Naive B cell (primary cell): Measurements from ENCODE around the gene PTGR1. TPM values are rescaled to one million over a fixed set of nuclear protein-coding genes. Genes with fewer than 3 reads are reported as not detected.

Experiments used
- ATAC-seq, 2 donors: fragments of 150-1000 bp; cut with Tn5 transposase; 2 replicates each; pipeline ENCODE4 v1.10.0; 2021; ENCODE audit warnings: low read depth in 2 of 2, mild to moderate bottlenecking in 2 of 2, moderate library complexity in 2 of 2
- DNase-seq: peaks from one replicate; pipeline ENCODE4 v3.0.0; 2022
- H3K27ac Mint-ChIP-seq, 6 donors: one replicate each; pipeline ENCODE4 v1.8.0; 2020 to 2022; ENCODE audit warnings: mild to moderate bottlenecking in 6 of 6, mixed read lengths in 6 of 6, moderate library complexity in 5 of 6, inconsistent platforms in 2 of 6
- H3K27me3 Mint-ChIP-seq, 3 donors: one replicate each; pipeline ENCODE4 v1.8.0; 2021 to 2022; ENCODE audit warnings: mixed read lengths in 3 of 3, mild to moderate bottlenecking in 1 of 3
- H3K36me3 Mint-ChIP-seq, 2 donors: one replicate each; pipeline ENCODE4 v1.8.0; 2020 to 2022; ENCODE audit warnings: mixed read lengths in 2 of 2, inconsistent platforms in 1 of 2, mild to moderate bottlenecking in 1 of 2
- H3K4me1 Mint-ChIP-seq, 3 donors: one replicate each; pipeline ENCODE4 v1.8.0; 2020 to 2022; ENCODE audit warnings: mixed read lengths in 3 of 3, inconsistent platforms in 1 of 3, mild to moderate bottlenecking in 1 of 3, moderate library complexity in 1 of 3
- H3K4me3 Mint-ChIP-seq, 8 donors: one replicate each; pipeline ENCODE4 v1.8.0; 2020 to 2022; ENCODE audit warnings: mild to moderate bottlenecking in 8 of 8, mixed read lengths in 8 of 8, moderate library complexity in 8 of 8, inconsistent platforms in 2 of 8
- H3K9me3 Mint-ChIP-seq, 7 donors: one replicate each; pipeline ENCODE4 v1.8.0; 2020 to 2022; ENCODE audit warnings: mixed read lengths in 7 of 7, mild to moderate bottlenecking in 5 of 7, inconsistent platforms in 2 of 7, moderate library complexity in 1 of 7
- polyA plus RNA-seq, 6 donors: library from polyadenylated mRNA; unstranded; fragments of 300-500 nt; fragmentation: Illumina TruSeq; gene quantifications; one replicate each; pipeline ENCODE4 v1.2.3, GENCODE V29; 2021; ENCODE audit warnings: low read depth in 6 of 6

The PTGR1 gene
- under 1 TPM in 1 of 6 donors, not detected in 5; 0.32 TPM for polyA plus RNA-seq

DNA sequence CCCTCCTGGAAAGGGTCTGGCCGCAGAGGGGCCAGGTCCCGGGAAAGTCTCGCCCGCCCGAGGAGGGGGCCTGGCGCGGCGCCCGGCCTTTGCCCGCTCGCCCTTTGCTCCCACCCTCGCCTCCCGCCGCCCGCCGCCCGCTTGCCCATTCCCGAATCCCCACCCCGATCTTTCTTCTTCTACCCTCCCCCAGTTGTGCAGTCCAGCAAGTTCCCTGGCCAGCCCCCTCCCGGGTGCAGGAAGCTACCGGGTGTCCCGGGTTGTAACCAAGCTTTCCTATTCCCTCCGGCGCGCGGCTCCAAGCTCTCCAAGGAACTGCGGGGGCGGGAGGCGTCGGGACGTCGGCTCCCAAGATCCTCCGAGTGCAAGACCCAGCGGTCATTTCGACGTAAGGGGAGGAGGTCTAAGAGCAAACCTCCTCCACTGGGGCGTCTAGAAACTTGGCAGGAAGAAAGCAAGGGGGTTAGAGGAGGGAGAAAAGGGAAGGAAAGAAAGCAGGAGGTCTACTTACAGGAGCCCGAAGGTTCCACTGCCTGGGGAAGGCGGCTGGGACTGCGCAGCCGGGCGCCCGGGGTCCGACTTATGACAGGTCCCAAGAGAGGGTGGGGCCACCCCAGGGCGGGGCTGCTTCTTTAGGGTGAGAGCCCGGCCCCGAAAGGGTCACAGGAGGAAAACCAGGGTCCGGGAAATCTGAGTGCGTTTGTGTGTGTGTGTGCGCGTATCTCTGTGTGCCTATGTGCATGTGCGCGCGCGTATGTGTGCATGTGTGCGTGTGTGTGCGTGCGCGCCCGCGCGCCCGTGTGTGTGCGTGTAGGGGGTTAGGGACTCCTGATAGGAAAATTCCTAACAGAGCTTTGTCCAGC is at the start of gene PTGR1:
Gene PTGR1, minus strand, starts transcription at position 556 of the 863 bp plus-strand sequence. CDS start 2,225 bp downstream, outside the sequence.
- Mint-ChIP-seq H3K27me3 (peaks cover 35 to 52% (median 50%) of the 10 kb centered on the region in 3 donors), H3K4me3 (peak within 1 kb of the TSS; percentile 84 to 94 (median 90)), H3K4me1 (peaks cover 18 to 25% (median 20%) of the 10 kb centered on the region in 3 donors), H3K27ac (peak within 1 kb of the TSS in 4 of 6 donors; percentile 6 to 82 (median 72)), H3K36me3 (no peaks in the 10 kb centered on the region), H3K9me3 (no peaks in the 10 kb centered on the region)
- DNase-seq (peak; percentile 12), ATAC-seq (peak in 1 of 2 donors; percentile 22)

DNA sequence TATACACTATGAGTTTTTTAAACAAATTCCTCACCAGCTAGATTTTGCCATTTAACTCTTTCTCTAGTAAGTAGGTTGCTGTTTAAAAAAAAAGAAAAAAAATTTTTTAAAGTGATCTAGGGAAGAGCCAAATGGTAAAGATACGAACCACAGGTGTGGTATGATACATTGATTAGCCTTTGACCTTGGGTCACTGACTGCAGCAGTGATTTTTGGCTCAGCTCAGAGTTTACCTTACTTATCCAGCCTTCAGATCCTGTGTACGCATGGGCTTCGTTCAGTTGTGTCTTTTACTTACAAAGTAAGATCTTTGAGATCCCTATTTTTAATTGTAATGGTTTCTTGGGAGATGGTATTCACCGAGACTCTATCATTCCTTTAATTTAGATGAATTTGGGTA is 49.6 kb upstream of the PTGR1 start:
- Mint-ChIP-seq H3K36me3 (peaks cover 22% of the 10 kb centered on the region in 2 donors), H3K27me3 (no peaks in the 10 kb centered on the region), H3K4me1 (no peaks in the 10 kb centered on the region), H3K4me3 (no peak overlapping the region), H3K27ac (no peak overlapping the region), H3K9me3 (no peaks in the 10 kb centered on the region)
- no peak for ATAC-seq
- DNase-seq, result no peak

DNA sequence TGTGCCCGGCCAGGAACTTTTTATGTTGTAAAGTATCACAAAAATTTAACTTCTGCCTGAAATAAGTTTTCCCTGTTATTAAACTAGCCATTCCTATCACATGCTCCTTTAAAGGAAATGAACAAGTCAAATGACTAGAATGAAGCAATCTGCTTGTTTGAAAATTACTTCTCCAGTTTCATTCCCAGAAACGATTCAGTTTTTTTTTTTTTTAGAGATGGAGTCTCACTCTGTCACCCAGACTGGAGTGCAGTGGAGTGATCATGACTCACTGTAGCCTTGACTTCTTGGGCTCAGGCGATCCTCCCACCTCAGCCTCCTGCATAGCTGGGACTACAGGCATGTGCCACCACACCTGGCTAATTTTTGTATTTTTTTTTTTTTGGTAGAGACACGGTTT is 48.6 kb upstream of the PTGR1 start:
- Mint-ChIP-seq H3K4me1 (peaks cover 0 to 3% (median 0%) of the 10 kb centered on the region in 3 donors), H3K9me3 (no peaks in the 10 kb centered on the region), H3K27ac (no peak overlapping the region), H3K36me3 (peaks cover 15 to 20% of the 10 kb centered on the region in 2 donors), H3K4me3 (no peak overlapping the region), H3K27me3 (no peaks in the 10 kb centered on the region)
- ATAC-seq (no peak), DNase-seq (no peak)

DNA sequence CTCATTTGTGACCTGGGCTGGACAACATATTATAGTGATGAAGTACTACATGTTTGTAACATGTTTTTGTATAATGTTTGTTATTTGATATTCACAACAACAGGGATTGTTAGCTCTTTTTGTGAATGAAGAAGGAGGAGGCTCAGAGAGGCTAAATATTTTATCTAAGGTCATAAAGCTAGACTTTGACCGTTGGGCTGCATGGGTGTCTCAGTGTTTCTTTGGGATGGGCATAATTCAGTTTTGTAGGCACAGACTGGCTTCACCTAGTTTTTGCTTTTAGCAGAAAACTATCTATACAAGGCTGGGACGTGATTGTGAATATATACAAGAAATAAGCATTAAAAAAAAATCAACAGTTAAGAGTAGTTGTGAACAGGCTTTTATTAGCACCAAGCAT is 47.0 kb upstream of the PTGR1 start:
- H3K36me3 Mint-ChIP-seq, result peaks cover 12 to 15% of the 10 kb centered on the region in 2 donors
- H3K4me3 Mint-ChIP-seq, result no peak overlapping the region
- H3K27ac Mint-ChIP-seq, result no peak overlapping the region
- H3K27me3 Mint-ChIP-seq, result no peaks in the 10 kb centered on the region
- H3K9me3 Mint-ChIP-seq, result no peaks in the 10 kb centered on the region
- no peak for DNase-seq
- no peak for ATAC-seq
- peaks cover 0 to 3% (median 0%) of the 10 kb centered on the region in 3 donors for H3K4me1 Mint-ChIP-seq

DNA sequence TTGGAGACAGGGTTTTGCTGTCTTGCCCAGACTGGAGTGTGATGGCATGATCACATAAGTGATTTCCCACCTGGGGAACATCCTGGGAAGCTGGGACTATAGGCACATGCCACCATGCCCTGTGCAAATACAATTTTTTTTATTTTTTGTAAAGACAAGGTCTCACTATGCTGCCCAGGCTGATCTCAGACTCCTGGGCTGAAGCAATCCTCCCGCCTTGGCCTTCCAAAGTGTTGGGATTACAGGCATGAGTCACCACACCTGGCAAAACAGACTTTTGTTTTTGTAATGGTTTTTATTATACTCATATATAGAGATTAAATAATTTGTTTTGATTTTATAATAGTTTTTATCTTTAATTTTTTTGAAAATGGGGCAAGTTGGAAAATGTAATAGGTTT is 46.4 kb upstream of the PTGR1 start:
- DNase-seq, result no peak
- H3K9me3 Mint-ChIP-seq, result no peaks in the 10 kb centered on the region

DNA sequence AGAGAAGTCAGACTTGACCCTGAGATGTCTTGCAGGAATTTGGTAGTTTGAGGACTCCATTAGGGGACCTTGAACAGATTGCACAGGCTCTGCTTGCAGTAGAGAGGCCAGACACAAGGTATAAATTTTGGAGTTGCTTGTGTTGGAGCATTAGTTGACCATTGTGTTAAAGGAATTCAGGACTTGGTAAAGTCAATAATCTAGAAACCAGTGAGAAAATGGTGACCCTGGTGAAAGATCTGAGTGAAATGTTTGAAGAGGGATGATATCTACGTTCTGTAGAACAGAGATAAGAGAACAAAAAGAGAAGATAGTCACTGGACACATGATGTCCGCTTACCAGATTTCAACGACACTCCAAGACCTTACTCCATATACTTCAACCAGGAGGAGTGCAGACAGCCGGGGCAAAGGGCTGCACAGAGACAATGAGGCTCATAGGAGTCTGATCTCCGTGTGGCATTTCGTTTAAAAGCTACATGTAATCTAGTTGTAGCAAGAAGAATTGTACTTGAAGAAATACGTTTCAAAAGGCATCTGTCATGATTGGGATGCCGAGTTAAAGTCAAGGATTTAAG is 44.8 kb upstream of the PTGR1 start:
- Mint-ChIP-seq H3K9me3 (no peaks in the 10 kb centered on the region), H3K4me3 (no peak overlapping the region), H3K36me3 (peaks cover 3 to 8% of the 10 kb centered on the region in 2 donors), H3K4me1 (peaks cover 0 to 3% (median 0%) of the 10 kb centered on the region in 3 donors), H3K27ac (no peak overlapping the region), H3K27me3 (no peaks in the 10 kb centered on the region)
- DNase-seq (no peak), ATAC-seq (no peak)

More for the DNA sequence above, 46.4 kb upstream of the PTGR1 start:
- H3K27me3 Mint-ChIP-seq, result no peaks in the 10 kb centered on the region
- peaks cover 12 to 15% of the 10 kb centered on the region in 2 donors for H3K36me3 Mint-ChIP-seq
- no peak for ATAC-seq
- no peak overlapping the region for H3K4me3 Mint-ChIP-seq
- H3K4me1 Mint-ChIP-seq, result peaks cover 0 to 3% (median 0%) of the 10 kb centered on the region in 3 donors
- no peak overlapping the region for H3K27ac Mint-ChIP-seq

DNA sequence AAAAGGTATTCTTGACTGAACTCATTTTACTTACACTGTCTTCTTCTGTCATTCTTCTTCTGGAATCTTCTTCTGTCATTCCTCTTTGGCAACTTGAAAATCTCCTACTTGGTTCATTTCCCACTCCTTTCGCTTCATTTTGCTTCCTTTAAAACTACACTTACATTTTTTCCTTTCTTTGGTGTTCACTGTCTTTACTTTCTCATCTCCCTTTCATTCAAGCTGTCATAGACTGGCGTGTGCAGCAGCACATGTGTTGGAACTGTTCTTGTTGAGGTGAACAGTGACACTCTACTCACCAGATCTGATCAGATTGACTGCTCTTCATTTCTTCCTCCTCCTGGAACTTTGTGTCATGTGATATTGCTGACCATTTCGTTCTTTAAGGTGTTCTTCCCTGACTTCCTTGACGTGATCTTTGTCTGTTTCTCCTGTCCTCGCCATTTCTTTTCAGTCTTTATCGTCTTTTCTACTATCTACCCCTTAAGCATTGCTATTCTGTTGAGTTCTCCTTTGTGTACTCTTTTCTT is 38.0 kb upstream of the PTGR1 start:
- Mint-ChIP-seq H3K27me3 (no peaks in the 10 kb centered on the region), H3K27ac (no peak overlapping the region), H3K9me3 (no peaks in the 10 kb centered on the region), H3K36me3 (no peaks in the 10 kb centered on the region), H3K4me3 (no peak overlapping the region), H3K4me1 (peaks cover 11 to 19% (median 16%) of the 10 kb centered on the region in 3 donors)
- DNase-seq (no peak), ATAC-seq (no peak)

DNA sequence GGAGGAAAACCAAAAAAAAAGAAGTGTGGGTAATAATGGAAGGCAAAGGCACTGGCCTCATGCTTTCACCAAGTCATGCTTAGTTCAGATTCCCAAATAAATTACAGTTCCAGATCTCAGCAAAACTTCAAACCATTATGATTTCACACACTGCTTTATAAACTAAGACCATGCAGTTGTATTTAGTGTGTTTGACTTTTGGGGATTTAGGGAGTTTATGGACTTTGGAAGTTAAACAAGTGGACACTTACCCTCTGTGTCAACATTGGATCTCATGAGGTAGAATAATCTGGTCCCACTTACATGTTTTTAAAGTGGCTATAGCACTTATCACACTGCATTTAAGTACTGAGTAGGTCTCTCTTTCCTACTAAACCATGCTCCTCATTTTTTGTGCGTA is 35.4 kb upstream of the PTGR1 start:
- Mint-ChIP-seq H3K27me3 (no peaks in the 10 kb centered on the region), H3K4me3 (peak overlapping the region in 1 of 8 donors; percentile 10), H3K27ac (no peak overlapping the region), H3K36me3 (no peaks in the 10 kb centered on the region), H3K9me3 (no peaks in the 10 kb centered on the region), H3K4me1 (peaks cover 18 to 36% (median 34%) of the 10 kb centered on the region in 3 donors)
- no peak for ATAC-seq
- no peak for DNase-seq

DNA sequence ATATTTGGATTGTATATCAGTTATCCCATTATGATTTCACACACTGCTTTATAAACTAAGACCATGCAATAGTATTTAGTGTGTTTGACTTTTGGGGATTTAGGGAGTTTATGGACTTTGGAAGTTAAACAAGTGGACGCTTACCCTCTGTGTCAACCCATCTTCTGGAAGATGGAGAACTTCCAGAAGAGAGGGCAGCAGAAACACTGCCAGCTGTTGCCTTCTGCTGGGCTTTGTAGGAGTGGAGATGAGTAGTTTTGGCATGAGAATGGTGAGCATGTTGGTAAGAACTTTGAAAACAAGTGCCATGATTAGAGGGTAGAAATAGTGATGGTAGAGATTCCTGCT is 33.9 kb upstream of the PTGR1 start:
- Mint-ChIP-seq H3K9me3 (no peaks in the 10 kb centered on the region), H3K27me3 (no peaks in the 10 kb centered on the region), H3K4me3 (peak overlapping the region in 2 of 8 donors; percentile 57 to 97), H3K36me3 (no peaks in the 10 kb centered on the region), H3K4me1 (peaks cover 18 to 36% (median 34%) of the 10 kb centered on the region in 3 donors), H3K27ac (peak overlapping the region in 2 of 6 donors; percentile 22 to 58)
- no peak for ATAC-seq
- no peak for DNase-seq

DNA sequence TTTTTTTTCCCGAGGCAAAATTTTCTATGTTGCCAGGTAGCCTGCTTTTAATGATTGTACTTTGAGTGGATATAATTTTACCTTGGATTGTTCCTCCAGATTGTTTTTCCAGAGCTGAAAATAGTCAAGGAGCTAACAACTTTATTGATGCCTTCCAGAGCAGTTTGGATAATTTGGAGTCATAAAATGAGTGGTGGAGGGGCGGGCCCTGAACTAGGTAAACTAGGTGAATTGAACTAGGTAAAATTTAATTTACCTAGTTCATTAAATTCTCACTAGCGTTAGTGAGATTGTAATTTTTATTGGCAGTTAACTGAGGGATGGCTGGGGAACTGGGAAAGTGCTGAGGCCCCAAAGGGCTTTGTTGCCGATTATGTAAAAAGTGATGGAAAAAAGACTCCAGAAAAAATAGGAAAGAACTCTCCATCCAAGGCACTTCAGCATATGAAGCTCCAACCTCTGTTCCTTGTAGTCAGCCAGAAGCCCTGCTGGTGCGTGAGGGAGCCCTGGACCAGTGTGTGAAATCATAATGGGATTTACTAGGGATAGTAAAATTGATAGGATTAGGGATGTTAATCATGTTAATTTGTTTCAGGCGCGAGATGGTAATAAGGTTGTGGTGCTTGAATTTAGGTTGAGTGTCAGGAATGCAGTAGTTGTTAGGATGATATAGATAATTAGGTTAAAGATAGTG is 33.4 kb upstream of the PTGR1 start:
- no peaks in the 10 kb centered on the region for H3K27me3 Mint-ChIP-seq
- H3K4me1 Mint-ChIP-seq, result peaks cover 18 to 36% (median 34%) of the 10 kb centered on the region in 3 donors
- H3K4me3 Mint-ChIP-seq, result peak overlapping the region in 6 of 8 donors; percentile 39 to 97 (median 91)

DNA sequence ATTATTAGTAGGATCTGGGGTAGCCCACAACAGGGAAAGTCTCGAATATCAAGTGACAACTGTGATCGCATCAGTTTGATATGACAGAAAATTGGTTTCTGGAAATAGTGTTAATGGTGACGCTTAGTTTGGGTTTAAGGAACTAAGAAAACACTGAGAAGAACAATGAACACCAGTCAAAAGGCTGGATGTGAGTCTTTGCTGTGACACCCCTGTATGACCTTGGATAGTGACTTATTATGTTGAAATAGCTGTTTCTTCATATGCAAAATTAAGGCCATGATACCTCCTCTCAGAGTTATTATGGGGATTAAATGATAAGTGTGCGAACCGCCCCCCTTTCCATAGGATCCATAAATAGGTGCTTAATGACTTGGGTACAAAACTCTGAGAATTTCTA is 32.6 kb upstream of the PTGR1 start:
- H3K9me3 Mint-ChIP-seq, result no peaks in the 10 kb centered on the region
- H3K4me1 Mint-ChIP-seq, result peaks cover 18 to 36% (median 34%) of the 10 kb centered on the region in 3 donors
- ATAC-seq (no peak), DNase-seq (no peak)
- H3K4me3 Mint-ChIP-seq, result peak overlapping the region; percentile 83 to 100 (median 92)
- peak overlapping the region; percentile 41 to 95 (median 93) for H3K27ac Mint-ChIP-seq
- no peaks in the 10 kb centered on the region for H3K27me3 Mint-ChIP-seq
- H3K36me3 Mint-ChIP-seq, result no peaks in the 10 kb centered on the region

More for the DNA sequence above, 33.4 kb upstream of the PTGR1 start:
- H3K27ac Mint-ChIP-seq, result peak overlapping the region in 2 of 6 donors; percentile 22 to 95
- no peaks in the 10 kb centered on the region for H3K9me3 Mint-ChIP-seq
- no peaks in the 10 kb centered on the region for H3K36me3 Mint-ChIP-seq
- no peak for DNase-seq
- ATAC-seq, result no peak

DNA sequence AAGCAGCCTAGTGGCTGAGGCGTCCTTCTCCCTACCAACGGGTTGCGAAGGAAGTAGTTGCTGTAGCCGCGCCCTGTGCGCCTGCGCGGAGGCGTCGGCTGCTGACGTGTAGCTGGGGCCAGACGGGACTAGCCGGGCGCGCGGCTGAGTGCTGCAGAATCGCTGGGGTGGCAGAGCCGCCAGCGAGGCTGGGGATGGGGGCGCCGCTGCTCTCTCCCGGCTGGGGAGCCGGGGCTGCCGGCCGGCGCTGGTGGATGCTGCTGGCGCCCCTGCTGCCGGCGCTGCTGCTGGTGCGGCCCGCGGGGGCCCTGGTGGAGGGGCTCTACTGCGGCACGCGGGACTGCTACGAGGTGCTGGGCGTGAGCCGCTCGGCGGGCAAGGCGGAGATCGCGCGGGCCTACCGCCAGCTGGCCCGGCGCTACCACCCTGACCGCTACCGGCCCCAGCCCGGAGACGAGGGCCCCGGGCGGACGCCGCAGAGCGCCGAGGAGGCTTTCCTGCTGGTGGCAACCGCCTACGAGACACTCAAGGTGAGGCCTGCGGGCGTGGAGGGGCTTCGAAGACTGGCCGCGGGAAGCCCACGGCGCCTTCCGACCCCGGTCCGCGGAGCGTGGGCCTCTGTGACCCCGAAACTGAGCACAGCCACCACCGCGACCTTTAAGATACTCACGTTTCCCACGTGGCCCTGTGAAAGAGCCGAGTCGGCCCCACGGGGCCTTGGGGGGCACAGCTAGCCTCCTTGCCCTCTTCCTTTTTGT is 31.9 kb upstream of the PTGR1 start, which contains the start of gene DNAJC25:
Gene DNAJC25, plus strand, starts transcription at position 121 of the 758 bp plus-strand sequence. Its CDS starts 74 bp downstream, at position 195.
- H3K4me1 Mint-ChIP-seq, result peaks cover 18 to 36% (median 34%) of the 10 kb centered on the region in 3 donors
- H3K4me3 Mint-ChIP-seq, result peak within 1 kb of the TSS; percentile 95 to 100 (median 97)
- H3K9me3 Mint-ChIP-seq, result no peaks in the 10 kb centered on the region
- ATAC-seq (peak; percentile 96 to 97), DNase-seq (peak; percentile 98)
- H3K36me3 Mint-ChIP-seq, result no peaks in the 10 kb centered on the region
- peak within 1 kb of the TSS; percentile 92 to 97 (median 95) for H3K27ac Mint-ChIP-seq
- no peaks in the 10 kb centered on the region for H3K27me3 Mint-ChIP-seq

DNA sequence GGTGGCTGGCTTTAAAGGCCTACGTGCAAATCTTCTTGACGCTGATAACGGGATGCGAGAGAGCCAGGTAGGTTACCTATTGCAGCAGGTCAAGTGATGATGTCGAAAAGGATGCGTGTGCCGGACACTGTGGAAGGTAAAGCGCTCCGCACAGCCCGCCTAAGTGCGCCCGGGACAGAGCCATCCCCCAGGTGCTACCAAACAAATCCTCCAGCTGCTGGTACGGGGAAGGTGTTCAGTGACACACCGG is 31.4 kb upstream of the PTGR1 start:
- Mint-ChIP-seq H3K27ac (peak overlapping the region; percentile 84 to 97 (median 95)), H3K4me1 (peaks cover 18 to 36% (median 34%) of the 10 kb centered on the region in 3 donors), H3K27me3 (no peaks in the 10 kb centered on the region), H3K36me3 (no peaks in the 10 kb centered on the region), H3K4me3 (peak overlapping the region; percentile 95 to 100 (median 97)), H3K9me3 (no peaks in the 10 kb centered on the region)
- no peak for DNase-seq
- no peak for ATAC-seq
